Endodermal cell (in vitro differentiated cells): ENCODE data around the gene FOXO6. TPM values are rescaled to one million over a fixed set of nuclear protein-coding genes. Genes with fewer than 3 reads are reported as not detected.

Experiments used
- DNase-seq: peaks from one replicate; pipeline ENCODE4 v3.0.0-alpha.2; 2017
- H3K27ac ChIP-seq: 2 replicates; pipeline ENCODE4 v1.5.1; 2013; ENCODE audit warnings: mild to moderate bottlenecking, low read depth, low read length, moderate library complexity
- H3K27me3 ChIP-seq: 2 replicates; pipeline ENCODE4 v1.6.1; 2013; ENCODE audit warnings: mild to moderate bottlenecking, low read length, moderate library complexity; ENCODE audit not compliant: insufficient read depth, control insufficient read depth, poor library complexity, severe bottlenecking
- H3K36me3 ChIP-seq: 2 replicates; pipeline ENCODE4 v1.7.0; 2013; ENCODE audit warnings: mild to moderate bottlenecking, low read length, moderate library complexity; ENCODE audit not compliant: control insufficient read depth, insufficient read depth
- H3K4me1 ChIP-seq: one replicate; pipeline ENCODE4 v1.7.0; 2013; ENCODE audit warnings: low read length; ENCODE audit not compliant: control insufficient read depth, insufficient read depth
- H3K4me3 ChIP-seq: 2 replicates; pipeline ENCODE4 v1.5.1; 2013; ENCODE audit warnings: mild to moderate bottlenecking, low read length, moderate library complexity
- H3K9ac ChIP-seq: 2 replicates; pipeline ENCODE4 v1.6.1; 2013; ENCODE audit warnings: mild to moderate bottlenecking, low read length, moderate library complexity; ENCODE audit not compliant: poor library complexity, severe bottlenecking; ENCODE audit errors: extremely low read depth
- H3K9me3 ChIP-seq: 2 replicates; pipeline ENCODE4 v1.6.1; 2013; ENCODE audit warnings: mild to moderate bottlenecking, low read length, moderate library complexity; ENCODE audit not compliant: control insufficient read depth
- H3K27ac Mint-ChIP-seq: 2 replicates; pipeline ENCODE4 v1.8.0; 2020; ENCODE audit warnings: mixed read lengths
- H3K27me3 Mint-ChIP-seq: 2 replicates; pipeline ENCODE4 v1.8.0; 2021; ENCODE audit warnings: mild to moderate bottlenecking, mixed read lengths; ENCODE audit not compliant: insufficient read depth
- H3K36me3 Mint-ChIP-seq: 2 replicates; pipeline ENCODE4 v1.8.0; 2020; ENCODE audit warnings: low read depth, mixed read lengths
- H3K4me1 Mint-ChIP-seq: 2 replicates; pipeline ENCODE4 v1.8.0; 2020; ENCODE audit warnings: mixed read lengths
- H3K4me3 Mint-ChIP-seq: 2 replicates; pipeline ENCODE4 v1.8.0; 2020; ENCODE audit warnings: mild to moderate bottlenecking, moderate library complexity, mixed read lengths
- H3K9me3 Mint-ChIP-seq: 2 replicates; pipeline ENCODE4 v1.8.0; 2020; ENCODE audit warnings: mild to moderate bottlenecking, mixed read lengths
- CTCF ChIP-seq: fragments of 200-600 bp; sonication (generic); conservative IDR thresholded peaks from 2 replicates; pipeline ENCODE4 v1.5.0; 2021; ENCODE audit warnings: antibody characterized with exemption, mild to moderate bottlenecking
- WGBS, 2 experiments: methylation state at CpG; one replicate each; pipeline versions ENCODE4 v1.1.5 to v1.1.7; 2013; ENCODE audit warnings: missing lambda C conversion rate in 2 of 2, mixed read lengths in 1 of 2; ENCODE audit not compliant: insufficient coverage in 1 of 2, insufficient read length in 1 of 2; 5-methylcytosine and 5-hydroxymethylcytosine counted together
- total RNA-seq, 2 donors: library from RNA; stranded (reverse); fragmentation: NEBNext Ultra II Directional in 1 of 2; extraction: Animal tissue kit (Norgen Biotek cat#: 25700) in 1 of 2; gene quantifications; 2 replicates in 1 of 2; 3 replicates in 1 of 2; pipeline ENCODE4 v1.2.1, GENCODE V29; 2021

Gene FOXO6
- total RNA-seq, 2 donors from 2014 or later, result 1.7 to 1.8 TPM

- H3K9ac ChIP-seq, result no peak overlapping the region
- 20 to 29% methylated on average over 2 to 10 of the region's 10 CpGs for WGBS, 2 experiments
- H3K36me3 ChIP-seq, result no peaks in the 10 kb centered on the region
- H3K27ac ChIP-seq, result no peak overlapping the region
- Mint-ChIP-seq H3K36me3 (no peaks in the 10 kb centered on the region), H3K27me3 (peaks cover 37% of the 10 kb centered on the region), H3K4me1 (peaks cover 3% of the 10 kb centered on the region), H3K9me3 (peaks cover 4% of the 10 kb centered on the region), H3K4me3 (no peak overlapping the region), H3K27ac (no peak overlapping the region)
- H3K9me3 ChIP-seq, result no peaks in the 10 kb centered on the region
- no peak for TF ChIP-seq CTCF
- H3K4me3 ChIP-seq, result no peak overlapping the region
- H3K4me1 ChIP-seq, result no peaks in the 10 kb centered on the region
- peaks cover 6% of the 10 kb centered on the region for H3K27me3 ChIP-seq
- peak; percentile 83 for DNase-seq
Observed at GRCh38 chr1:41404308-41404761, 43.1 kb downstream of the FOXO6 start.

- no peaks in the 10 kb centered on the region for H3K9me3 Mint-ChIP-seq
- H3K4me3 Mint-ChIP-seq, result no peak overlapping the region
- no peak overlapping the region for H3K4me3 ChIP-seq
- no peaks in the 10 kb centered on the region for H3K4me1 ChIP-seq
- 69 to 70% methylated on average over 10 to 14 of the region's 14 CpGs for WGBS, 2 experiments
- no peak for TF ChIP-seq CTCF
- no peaks in the 10 kb centered on the region for H3K9me3 ChIP-seq
- H3K36me3 Mint-ChIP-seq, result no peaks in the 10 kb centered on the region
- peaks cover 16% of the 10 kb centered on the region for H3K27me3 ChIP-seq
- H3K36me3 ChIP-seq, result no peaks in the 10 kb centered on the region
- H3K9ac ChIP-seq, result no peak overlapping the region
- peaks cover 47% of the 10 kb centered on the region for H3K27me3 Mint-ChIP-seq
- H3K4me1 Mint-ChIP-seq, result peaks cover 5% of the 10 kb centered on the region
- no peak overlapping the region for H3K27ac Mint-ChIP-seq
- no peak overlapping the region for H3K27ac ChIP-seq
- no peak for DNase-seq
Observed at GRCh38 chr1:41407664-41408252, 46.5 kb downstream of the FOXO6 start.

- Histone ChIP-seq H3K27ac (no peak overlapping the region), H3K4me1 (no peaks in the 10 kb centered on the region), H3K36me3 (no peaks in the 10 kb centered on the region), H3K27me3 (peaks cover 12% of the 10 kb centered on the region), H3K9ac (no peak overlapping the region), H3K4me3 (no peak overlapping the region), H3K9me3 (no peaks in the 10 kb centered on the region)
- no peaks in the 10 kb centered on the region for H3K36me3 Mint-ChIP-seq
- TF ChIP-seq CTCF, result no peak
- peaks cover 41% of the 10 kb centered on the region for H3K27me3 Mint-ChIP-seq
- H3K9me3 Mint-ChIP-seq, result no peaks in the 10 kb centered on the region
- H3K4me3 Mint-ChIP-seq, result no peak overlapping the region
- H3K4me1 Mint-ChIP-seq, result peaks cover 9% of the 10 kb centered on the region
- WGBS, 2 experiments, result 80 to 86% methylated on average over 2 to 6 of the region's 6 CpGs
- no peak for DNase-seq
- H3K27ac Mint-ChIP-seq, result no peak overlapping the region
Observed at GRCh38 chr1:41408691-41409090, 47.5 kb downstream of the FOXO6 start.
